Uterus (tissue), 4 donors: Measurements from ENCODE around the gene INPP5D. TPM values are rescaled to one million over a fixed set of nuclear protein-coding genes. Genes with fewer than 3 reads are reported as not detected.
"Not testable (repeated sequence)": the region's sequence is repeated elsewhere in the genome, so short reads cannot be mapped to it uniquely, and the experiment has no call there.

ENCODE experiments used
- DNase-seq, 2 donors: peaks; one replicate each; pipeline ENCODE4 v3.0.0-alpha.2; 2019 to 2020
- H3K27ac ChIP-seq, 2 donors: fragments of 200-600 bp; sonication (generic); 1 replicate in 1 of 2; 2 replicates in 1 of 2; pipeline ENCODE4 v1.5.1; 2016 to 2018
- H3K27me3 ChIP-seq, 2 donors: fragments of 200-600 bp; sonication (generic); one replicate each; pipeline ENCODE4 v1.5.1; 2018 to 2019; ENCODE audit warnings: control low read depth in 1 of 2
- H3K36me3 ChIP-seq, 2 donors: fragments of 200-600 bp; sonication (generic); one replicate each; pipeline ENCODE4 v1.5.1; 2019; ENCODE audit warnings: control low read depth in 1 of 2
- H3K4me1 ChIP-seq, 2 donors: fragments of 200-600 bp; sonication (generic); one replicate each; pipeline ENCODE4 v1.5.1; 2018 to 2019; ENCODE audit warnings: control low read depth in 1 of 2
- H3K4me3 ChIP-seq, 2 donors: fragments of 200-600 bp; sonication (generic); 1 replicate in 1 of 2; 2 replicates in 1 of 2; pipeline ENCODE4 v1.5.1; 2018 to 2019; ENCODE audit warnings: mild to moderate bottlenecking in 1 of 2
- H3K9me3 ChIP-seq, 2 donors: fragments of 200-600 bp; sonication (generic); one replicate each; pipeline ENCODE4 v1.5.1; 2019; ENCODE audit warnings: control low read depth in 1 of 2
- CTCF ChIP-seq, 4 experiments: fragments of 200-600 bp in 2 of 4; fragments of 450-650 bp in 2 of 4; sonication (generic) in 2 of 4; IDR thresholded peaks; one replicate each; pipeline ENCODE4 v1.5.1; 2016 to 2019; ENCODE audit warnings: antibody characterized with exemption in 4 of 4, mild to moderate bottlenecking in 2 of 4, moderate library complexity in 1 of 4
- POLR2A ChIP-seq, 2 donors: fragments of 450-650 bp; IDR thresholded peaks; one replicate each; pipeline ENCODE4 v1.6.1; 2016; ENCODE audit warnings: antibody characterized with exemption in 2 of 2, mild to moderate bottlenecking in 1 of 2, moderate library complexity in 1 of 2
- intact Hi-C: fragments of 100-400 bp; cut with DNase I; formaldehyde crosslinking; loops from one replicate; pipeline ENCODE4 v1.15.1; 2023; ENCODE audit warnings: low total_unique reads
- total RNA-seq, 4 donors: library from RNA; depleted of rRNA in 3 of 4; stranded (reverse); fragments of >200 nt in 3 of 4; gene quantifications; one replicate each; pipeline versions ENCODE4 v1.1.0 to v1.2.4, GENCODE V29; 2014 to 2023
- donor health status: DM: yes; HTN: yes; CAD: no.

INPP5D gene
- total RNA-seq, 4 donors from 2014 or later = 14.2 to 37.9 (median 22.3) TPM

GRCh38 chr2:233048569-233049193 lies 11.5 kb upstream of the INPP5D start:
- Histone ChIP-seq H3K4me1 (no peaks in the 10 kb centered on the region), H3K27ac (no peak overlapping the region), H3K36me3 (no peaks in the 10 kb centered on the region), H3K27me3 (no peaks in the 10 kb centered on the region), H3K4me3 (no peak overlapping the region), H3K9me3 (no peaks in the 10 kb centered on the region)
- DNase-seq = no peak
- TF ChIP-seq POLR2A (IDR thresholded peaks at IDR 0.05) (no peak), CTCF (IDR thresholded peaks at IDR 0.05) (no peak)
- intact Hi-C loops = no loop called here

DNA sequence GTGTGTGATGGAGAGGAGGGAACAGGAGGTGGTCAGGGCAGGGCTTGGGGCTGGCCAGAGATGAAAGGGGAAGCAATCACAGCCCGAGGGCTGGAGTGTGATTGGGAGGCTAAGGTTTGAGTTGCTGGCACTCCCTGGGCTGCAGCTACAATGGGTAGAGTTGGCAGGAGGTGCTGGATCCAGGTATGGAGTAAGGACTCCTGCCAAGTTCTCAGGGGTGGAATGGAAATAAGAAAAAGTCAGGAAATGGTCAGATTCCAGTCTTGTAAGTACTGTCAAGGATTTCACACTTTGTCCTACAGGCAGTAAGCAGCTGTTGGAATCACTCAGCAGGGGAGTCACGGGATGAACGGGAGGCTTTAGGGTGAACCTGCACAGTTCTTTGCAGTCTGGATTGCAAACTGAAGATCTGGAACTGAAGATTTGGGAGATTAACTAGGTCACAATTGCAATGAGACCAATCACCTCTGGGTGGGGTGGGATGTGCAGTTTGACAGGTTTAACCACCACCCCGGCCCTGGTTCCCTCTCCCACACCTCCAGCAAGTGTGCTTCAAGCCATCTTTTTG lies 10.9 kb upstream of the INPP5D start:
- Histone ChIP-seq H3K27me3 (no peaks in the 10 kb centered on the region), H3K9me3 (no peaks in the 10 kb centered on the region), H3K27ac (no peak overlapping the region), H3K4me1 (no peaks in the 10 kb centered on the region), H3K36me3 (no peaks in the 10 kb centered on the region), H3K4me3 (no peak overlapping the region)
- DNase-seq = no peak
- intact Hi-C loops = no loop called here
- TF ChIP-seq POLR2A (IDR thresholded peaks at IDR 0.05) = no peak
- no peak for TF ChIP-seq CTCF (IDR thresholded peaks at IDR 0.05)

DNA sequence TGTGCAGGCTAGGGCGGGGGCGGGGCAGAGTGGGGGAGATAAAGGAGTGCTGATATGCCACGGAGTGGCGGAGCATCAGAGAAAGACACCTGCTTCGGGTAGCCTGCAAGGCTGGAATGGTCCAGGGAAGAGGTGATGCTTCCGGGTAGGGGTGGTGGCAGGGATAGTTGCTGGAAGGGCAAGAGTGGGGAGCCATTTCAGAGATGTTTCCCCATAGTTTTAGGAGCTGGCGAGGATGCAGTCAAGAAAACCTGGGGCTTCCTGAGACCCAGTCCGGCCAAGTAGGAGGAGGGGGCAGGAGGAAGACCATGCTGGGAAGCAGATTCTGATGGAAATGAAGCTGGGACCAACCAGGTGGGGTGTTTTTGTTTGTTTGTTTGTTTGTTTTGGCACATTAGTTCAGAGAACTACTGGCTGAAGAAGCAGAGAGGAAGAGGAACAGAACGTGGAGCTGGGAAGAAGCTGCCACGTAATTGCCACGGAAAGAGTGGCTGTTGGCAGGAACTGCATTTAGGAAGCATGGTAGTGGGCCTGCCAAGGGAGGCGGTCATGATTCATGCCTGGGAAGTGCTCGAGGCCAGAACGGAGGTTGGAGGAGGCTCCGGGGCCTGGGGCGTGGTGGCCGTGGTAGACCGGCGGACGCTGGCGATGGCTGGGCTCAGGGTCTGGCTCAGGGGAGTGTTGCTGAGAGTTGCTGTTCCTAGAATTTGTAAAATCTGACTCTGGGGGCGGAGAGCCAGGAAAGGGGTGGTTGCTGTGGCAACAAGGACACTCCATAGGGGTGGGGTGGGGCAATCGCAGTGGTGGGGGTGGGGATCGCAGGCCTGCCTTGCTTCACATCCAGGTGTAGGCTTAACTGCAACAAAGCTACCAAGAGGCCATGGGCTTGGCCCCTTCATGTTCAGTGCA lies 8.6 kb upstream of the INPP5D start:
- no peaks in the 10 kb centered on the region for H3K36me3 ChIP-seq
- no peaks in the 10 kb centered on the region for H3K27me3 ChIP-seq
- H3K27ac ChIP-seq = no peak overlapping the region
- H3K4me3 ChIP-seq = no peak overlapping the region
- intact Hi-C loops = no loop called here
- H3K9me3 ChIP-seq = no peaks in the 10 kb centered on the region
- no peak for TF ChIP-seq POLR2A (IDR thresholded peaks at IDR 0.05)
- peak in 1 of 4 experiments; percentile 10 for TF ChIP-seq CTCF (IDR thresholded peaks at IDR 0.05)
- no peaks in the 10 kb centered on the region for H3K4me1 ChIP-seq
- peak; percentile 42 to 68 for DNase-seq

DNA sequence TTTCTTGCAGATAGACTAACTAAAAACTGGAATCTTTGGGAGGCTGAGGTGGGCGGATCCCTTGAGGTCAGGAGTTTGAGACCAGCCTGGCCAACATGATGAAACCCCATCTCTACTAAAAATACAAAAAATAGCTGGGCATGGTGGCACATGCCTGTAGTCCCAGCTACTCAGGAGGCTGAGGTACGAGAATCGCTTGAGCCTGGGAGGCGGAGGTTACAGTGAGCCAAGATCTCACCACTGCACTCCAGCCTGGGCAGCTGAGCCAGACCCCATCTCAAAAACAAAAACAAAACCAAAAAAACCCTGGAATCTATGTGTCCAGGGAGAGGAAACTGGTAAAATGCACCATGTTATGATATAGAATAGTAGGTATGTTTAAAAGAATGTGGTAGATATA lies 7.6 kb upstream of the INPP5D start:
- H3K9me3 ChIP-seq, H3K27me3 ChIP-seq, H3K27ac ChIP-seq, H3K36me3 ChIP-seq, DNase-seq, H3K4me1 ChIP-seq, H3K4me3 ChIP-seq, intact Hi-C loops: not testable (repeated sequence)

DNA sequence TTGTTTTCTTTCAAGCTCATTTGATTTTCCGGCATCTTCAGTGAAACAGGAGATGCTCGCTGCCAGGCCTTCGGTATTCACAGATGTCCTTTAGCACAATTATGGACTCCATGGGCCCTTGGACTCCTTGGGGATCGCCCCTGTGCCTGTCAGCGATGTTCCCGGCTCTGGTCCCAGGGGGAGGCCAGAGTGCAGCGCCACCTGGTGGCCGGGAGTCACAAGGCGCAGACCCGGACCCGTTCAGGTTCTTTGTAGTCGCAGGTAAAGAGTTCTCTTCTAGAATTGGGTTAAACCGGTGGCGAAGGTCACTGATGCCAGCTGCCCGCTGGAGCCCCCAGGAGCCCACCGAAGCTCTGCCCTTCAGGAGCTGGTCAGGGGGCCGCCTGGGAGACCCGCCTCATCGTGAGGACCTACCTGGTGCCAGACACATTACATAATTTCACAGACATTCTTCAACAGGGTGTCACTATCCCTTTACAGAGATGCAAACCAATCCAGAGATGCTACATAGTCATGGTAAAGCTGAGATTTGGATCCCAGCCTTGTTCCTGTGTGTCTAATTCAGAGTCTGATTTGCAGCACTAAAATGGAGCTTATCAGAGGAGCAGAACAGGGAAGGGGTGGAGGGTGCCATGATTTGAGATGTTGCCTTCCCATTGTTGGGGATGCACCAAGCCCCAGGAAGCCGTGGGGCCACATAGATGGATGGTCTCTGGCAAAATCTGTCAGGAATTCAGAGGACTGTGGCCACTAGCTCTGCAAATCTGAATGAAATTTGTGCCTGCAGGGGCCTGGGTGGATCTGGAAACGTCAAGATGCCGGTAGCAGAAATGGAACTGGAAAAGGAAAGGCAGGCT lies 6.0 kb upstream of the INPP5D start:
- H3K27me3 ChIP-seq = no peaks in the 10 kb centered on the region
- TF ChIP-seq CTCF (IDR thresholded peaks at IDR 0.05) (peak; percentile 56 to 72 (median 68)), POLR2A (IDR thresholded peaks at IDR 0.05) (no peak)
- H3K4me3 ChIP-seq = no peak overlapping the region
- H3K27ac ChIP-seq = no peak overlapping the region
- H3K9me3 ChIP-seq = no peaks in the 10 kb centered on the region
- H3K36me3 ChIP-seq = no peaks in the 10 kb centered on the region
- DNase-seq = peak in 1 of 2 donors; percentile 28
- no peaks in the 10 kb centered on the region for H3K4me1 ChIP-seq
- intact Hi-C loops = no loop called here
